ENCODE data around the gene TTLL9.

The TTLL9 gene

GRCh38 chr20:31836853-31837608 is 33.4 kb upstream of the TTLL9 start:
- no peak for DNase-seq (ENCODE audit: low spot score)

DNA sequence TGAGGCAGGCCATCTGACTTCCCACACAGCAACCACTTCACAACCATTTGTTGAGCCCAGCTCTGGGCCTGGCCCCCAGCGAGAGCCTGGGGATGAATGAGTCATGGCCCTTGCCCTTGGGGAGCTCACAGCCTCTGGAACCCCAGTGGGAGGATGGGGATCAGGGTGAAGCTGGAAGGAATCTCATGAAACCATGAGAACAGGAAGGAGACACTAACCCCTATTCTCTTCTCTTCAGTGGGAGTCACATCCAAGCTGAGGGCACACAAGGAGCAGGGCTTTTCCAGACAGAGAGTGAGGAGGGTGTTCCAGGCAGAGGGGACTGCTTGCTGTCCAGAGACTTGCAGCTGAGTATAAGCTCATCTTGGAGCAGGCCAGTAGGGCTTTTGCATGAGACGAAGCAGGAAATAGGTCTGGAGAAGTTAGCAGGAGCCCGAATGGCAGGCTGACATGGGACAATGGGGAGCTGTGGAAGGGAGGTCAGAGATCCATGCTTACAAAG is 32.5 kb upstream of the TTLL9 start:
- no peak for DNase-seq (ENCODE audit: low spot score)

- DNase-seq (ENCODE audit: low spot score), result no peak
Observed at GRCh38 chr20:31838646-31839292, 31.7 kb upstream of the TTLL9 start.

DNA sequence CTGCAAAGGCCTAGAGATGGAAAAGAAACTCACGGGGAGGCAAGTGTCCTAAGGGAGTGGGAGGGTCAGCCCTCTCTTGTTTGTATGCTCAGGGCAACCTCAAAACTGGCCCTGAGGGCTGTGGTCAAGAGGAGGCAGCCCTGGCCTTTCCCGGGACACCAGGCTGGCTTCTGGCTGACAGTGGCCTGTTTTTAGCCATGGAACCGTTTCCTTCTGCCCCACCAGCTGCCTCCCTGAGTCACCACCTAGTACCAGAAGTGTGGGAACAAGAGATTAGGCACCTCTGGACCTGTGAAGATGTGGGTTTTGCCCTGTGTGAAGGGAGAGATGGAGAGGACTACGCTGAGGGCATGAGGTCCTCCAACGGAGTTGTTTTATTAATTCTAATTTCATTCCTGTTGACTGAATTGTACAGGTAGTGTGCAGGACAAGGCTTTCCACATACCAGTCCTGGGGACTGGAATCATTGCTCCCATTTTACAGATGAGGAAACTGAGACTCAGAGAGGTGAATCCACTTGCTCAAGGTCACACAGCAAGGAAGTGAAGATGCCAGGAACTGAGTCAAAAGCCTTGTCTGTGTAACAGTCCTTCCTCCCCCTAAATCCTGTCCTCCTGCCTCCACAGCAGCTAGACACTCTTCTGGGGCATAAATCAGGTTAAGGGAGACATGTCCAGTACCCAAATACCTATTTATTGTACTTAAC is 30.5 kb upstream of the TTLL9 start:
- DNase-seq (ENCODE audit: low spot score), result no peak

GRCh38 chr20:31840906-31841816 is 29.3 kb upstream of the TTLL9 start:
- no peak for DNase-seq (ENCODE audit: low spot score)

DNA sequence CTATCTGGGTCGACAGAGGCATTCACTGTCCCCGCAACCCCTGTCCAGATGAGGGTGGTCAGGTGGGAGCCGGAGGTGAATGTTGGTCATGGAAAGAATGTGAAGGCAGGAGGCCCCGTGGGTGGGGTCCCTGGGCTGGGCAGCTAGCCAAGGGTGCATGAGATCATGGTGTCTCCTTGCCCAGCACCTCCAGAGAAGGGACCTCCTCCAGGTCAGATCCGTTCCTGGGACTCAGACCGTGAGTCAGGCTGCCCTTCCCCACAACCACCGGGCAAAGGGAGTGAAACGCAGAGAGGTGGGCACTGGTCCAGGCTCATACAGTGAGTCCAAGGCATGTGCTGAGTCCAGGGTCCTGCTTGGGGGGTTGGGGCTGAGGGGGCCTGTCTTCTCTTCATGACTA is 28.5 kb upstream of the TTLL9 start:
- DNase-seq (ENCODE audit: low spot score), result peak; percentile 24

DNA sequence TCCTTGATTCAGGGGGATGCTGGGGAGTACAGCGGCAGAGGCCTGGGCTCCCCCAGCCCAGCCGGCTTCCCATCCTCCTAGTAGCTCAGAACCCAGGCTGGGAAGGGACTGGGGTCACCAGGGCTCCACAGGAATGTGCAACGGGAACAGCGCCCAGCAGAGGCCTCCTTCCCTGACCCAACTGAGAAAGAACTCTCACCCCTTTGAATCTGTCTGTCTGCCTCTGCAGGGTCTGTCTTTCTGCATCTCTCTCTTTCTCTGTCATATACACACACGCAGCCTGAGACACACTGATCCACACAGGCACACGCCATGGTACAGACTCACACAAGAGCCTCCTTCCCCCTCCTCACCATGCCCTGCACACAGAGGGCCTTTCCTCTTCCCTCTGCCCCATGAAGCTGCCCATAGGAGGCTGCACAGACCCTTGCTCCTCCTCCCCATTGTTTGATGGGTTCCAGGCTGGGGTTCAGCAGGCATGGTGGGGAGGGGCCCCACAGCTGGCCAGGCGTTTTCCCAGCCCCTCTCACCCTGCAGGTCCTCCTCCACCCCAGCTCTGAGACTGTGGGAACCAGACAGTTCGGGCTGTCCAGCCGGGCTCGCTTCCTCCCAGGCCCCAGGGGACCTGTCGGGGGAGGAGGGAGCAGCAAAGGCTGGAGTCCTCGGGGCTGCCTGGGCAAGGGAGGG is 27.8 kb upstream of the TTLL9 start:
- DNase-seq (ENCODE audit: low spot score), result no peak

GRCh38 chr20:31843288-31843687 is 27.1 kb upstream of the TTLL9 start:
- DNase-seq (ENCODE audit: low spot score), result no peak

GRCh38 chr20:31843881-31844280 is 26.6 kb upstream of the TTLL9 start:
- DNase-seq (ENCODE audit: low spot score), result no peak

- DNase-seq (ENCODE audit: low spot score), result no peak
Observed at GRCh38 chr20:31844737-31845299, 25.6 kb upstream of the TTLL9 start.

- no peak for DNase-seq (ENCODE audit: low spot score)
Observed at GRCh38 chr20:31845300-31845863, 25.1 kb upstream of the TTLL9 start, which contains the start of gene FOXS1. Gene FOXS1, minus strand, starts transcription at chr20:31845604. Its CDS starts 62 bp downstream, at chr20:31845542.

DNA sequence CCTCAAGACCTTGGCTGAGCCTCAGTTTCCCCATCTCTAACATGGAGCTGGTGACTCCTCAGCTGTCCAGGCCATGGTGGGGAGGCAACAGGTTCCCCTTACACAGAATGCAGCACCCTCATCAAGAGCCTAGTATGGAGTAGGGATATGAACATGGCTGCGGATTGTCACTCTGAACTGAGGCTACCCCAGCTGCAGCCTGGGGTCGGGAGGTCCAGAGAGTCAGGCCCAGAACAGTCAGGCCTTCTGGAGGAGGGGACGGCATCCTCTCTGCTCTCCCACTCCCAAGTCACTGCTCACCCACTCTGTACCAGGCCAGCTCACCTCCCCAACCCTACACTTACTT is 23.7 kb upstream of the TTLL9 start:
- no peak for DNase-seq (ENCODE audit: low spot score)

- DNase-seq (ENCODE audit: low spot score), result no peak
Observed at GRCh38 chr20:31848088-31848999, 22.1 kb upstream of the TTLL9 start.

DNA sequence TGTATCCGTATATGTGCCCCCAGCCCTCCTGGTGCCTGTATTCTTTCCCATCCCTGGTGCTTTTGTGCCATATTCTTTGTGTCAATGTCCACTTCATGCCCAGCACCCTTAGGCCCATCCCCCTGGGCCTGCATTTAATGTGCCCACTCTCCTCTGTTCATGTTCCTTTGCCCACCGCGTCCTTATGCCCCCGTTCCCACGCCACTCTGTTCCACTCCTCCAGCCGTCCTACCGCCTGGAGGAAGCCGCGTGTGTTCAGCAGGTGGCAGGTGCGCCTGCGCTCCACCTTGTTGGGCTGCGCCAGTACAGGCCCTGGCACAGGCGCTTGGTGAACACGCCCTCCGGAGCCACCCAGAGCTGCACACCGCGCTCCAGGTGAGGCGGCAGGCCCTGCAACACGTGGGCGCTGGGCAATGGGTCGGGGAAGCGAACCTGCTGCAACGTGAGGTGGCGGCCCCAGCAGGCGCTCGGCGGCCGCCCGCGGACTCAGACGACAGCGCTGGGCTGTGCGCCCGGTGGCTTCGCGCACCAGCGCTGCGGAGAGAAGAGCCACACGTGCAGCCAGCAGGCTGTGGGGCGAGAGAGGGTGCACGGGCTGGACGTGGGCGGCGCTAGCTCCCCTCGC is 21.0 kb upstream of the TTLL9 start:
- DNase-seq (ENCODE audit: low spot score), result no peak

DNA sequence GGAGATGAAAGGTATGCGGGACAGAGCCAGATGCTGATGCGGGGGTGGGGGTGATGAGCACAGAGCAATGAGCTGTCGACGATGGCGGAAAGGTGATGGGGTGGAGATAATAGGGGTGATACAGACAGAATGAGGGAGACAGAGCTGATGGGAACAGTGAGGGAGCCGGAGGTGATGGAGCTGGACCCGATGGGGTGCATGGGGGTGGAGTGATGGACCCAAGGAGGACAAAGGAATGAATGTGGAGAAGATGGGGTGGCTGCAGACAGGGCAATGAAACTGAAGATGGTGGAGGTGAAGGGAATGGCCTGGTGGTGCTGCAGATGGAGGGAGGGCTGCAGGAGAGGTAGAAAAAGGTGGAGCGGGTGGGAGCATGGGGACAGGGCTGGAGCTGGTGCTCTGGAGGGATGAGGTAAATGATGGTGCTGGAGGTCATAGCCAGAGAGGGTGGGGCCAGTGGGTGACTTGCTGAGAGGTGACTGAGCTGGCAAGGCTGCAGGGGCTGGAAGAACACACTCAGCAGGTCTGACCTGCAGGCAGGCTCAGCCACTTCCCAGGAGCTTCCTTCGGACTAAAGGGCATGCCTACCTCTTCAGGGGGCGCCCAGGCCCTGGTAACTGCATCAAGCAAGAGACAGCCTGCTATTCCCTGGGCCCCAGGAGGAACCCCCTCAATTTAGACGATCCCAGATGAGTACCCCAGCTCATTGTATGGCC is 19.0 kb upstream of the TTLL9 start:
- DNase-seq (ENCODE audit: low spot score), result no peak

DNA sequence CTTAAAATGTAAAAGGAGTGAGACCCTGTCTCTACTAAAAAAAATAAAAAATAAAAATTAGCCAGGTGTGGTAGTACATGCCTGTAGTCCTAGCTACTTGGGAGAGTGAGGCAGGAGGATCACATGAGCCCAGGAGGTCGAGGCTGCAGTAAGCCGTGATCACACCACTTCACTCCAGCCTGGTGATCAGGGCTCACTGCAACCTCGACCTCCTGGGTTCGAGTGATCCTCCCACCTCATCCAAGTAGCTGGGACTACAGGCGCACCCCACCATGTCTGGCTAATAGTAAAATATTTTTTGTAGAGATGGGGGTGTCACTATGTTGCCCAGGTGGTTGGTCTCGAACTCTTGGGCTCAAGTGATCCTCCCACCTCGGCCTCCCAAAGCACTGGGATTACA is 17.0 kb upstream of the TTLL9 start:
- no peak for DNase-seq (ENCODE audit: low spot score)

GRCh38 chr20:31856516-31856915 is 13.9 kb upstream of the TTLL9 start:
- DNase-seq (ENCODE audit: low spot score), result no peak

Measured in LoVo (cell line).